Gastroesophageal sphincter (tissue), 2 donors: ENCODE data around the gene GALC.

ENCODE experiments used
- EP300 ChIP-seq: sonication (generic); formaldehyde crosslinking; IDR thresholded peaks from one replicate; pipeline ENCODE4 v1.6.1; 2017; ENCODE audit warnings: antibody characterized with exemption, mild to moderate bottlenecking
- POLR2AphosphoS5 ChIP-seq: sonication (generic); formaldehyde crosslinking; IDR thresholded peaks from one replicate; pipeline ENCODE4 v1.6.1; 2017; ENCODE audit warnings: antibody characterized with exemption

GRCh38 chr14:87935081-87935828 lies 57.7 kb downstream of the GALC start:
- TF ChIP-seq EP300 (no peak), POLR2AphosphoS5 (no peak)
